ENCODE measurements around the gene KLF6. TPM values are rescaled to one million over a fixed set of nuclear protein-coding genes. Genes with fewer than 3 reads are reported as not detected.

The KLF6 gene
- total and polyA plus RNA-seq, 2 experiments from 2014 or later: 19.6 to 35.4 TPM

DNA sequence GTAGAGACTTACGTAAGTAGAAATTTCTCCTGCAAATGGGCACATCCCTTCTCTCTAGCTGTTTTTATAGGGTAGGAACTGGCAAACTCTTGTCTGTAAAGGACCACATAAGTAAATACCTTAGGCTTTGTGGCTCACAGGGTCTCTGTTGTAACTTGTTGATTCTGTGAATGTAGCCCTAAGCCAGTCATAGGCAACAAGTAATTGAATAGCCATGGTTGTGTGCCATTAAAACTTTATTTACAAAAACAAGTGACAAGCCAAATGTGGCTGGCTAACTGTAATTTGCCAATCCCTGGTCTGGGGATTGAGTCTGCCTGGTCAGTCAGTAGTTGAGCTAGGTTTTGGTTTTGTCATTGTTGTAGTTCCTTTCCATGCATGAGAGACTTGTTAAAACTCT is 5.3 kb upstream of the KLF6 start:
- H3K27ac Mint-ChIP-seq: no peak overlapping the region
- H3K36me3 ChIP-seq (ENCODE audit: insufficient read depth): no peaks in the 10 kb centered on the region
- H4K20me1 ChIP-seq (replicated peaks; ENCODE audit: insufficient read depth): no peaks in the 10 kb centered on the region
- no peak overlapping the region for H3K4me3 Mint-ChIP-seq
- 0 out of 2 replicates have a peak, but pooled peaks cover 5% of the 10 kb centered on the region for H3K27me3 ChIP-seq (ENCODE audit: insufficient read depth)
- no peaks in the 10 kb centered on the region for H3K9me2 ChIP-seq (ENCODE audit: insufficient read depth)
- no peak overlapping the region for H3K4me3 ChIP-seq
- H3K4me1 Mint-ChIP-seq: peaks cover 25% of the 10 kb centered on the region
- peaks cover 16% of the 10 kb centered on the region for H3K4me1 ChIP-seq (ENCODE audit: insufficient read depth)
- H2AFZ ChIP-seq: no peak overlapping the region
- H3K27me3 Mint-ChIP-seq (ENCODE audit: insufficient read depth, low read depth, poor library complexity): peaks cover 11% of the 10 kb centered on the region
- ATAC-seq (no peak), DNase-seq (ENCODE audit: low spot score) (no peak)
- no peaks in the 10 kb centered on the region for H3K79me2 ChIP-seq (replicated peaks; ENCODE audit: insufficient read depth)
- TF ChIP-seq STAT1 (IDR thresholded peaks at IDR 0.05; ENCODE audit: unreplicated experiment) (no peak), ZNF114 (CRISPR knock-in tag; IDR thresholded peaks at IDR 0.05) (no peak), CREB1 (CRISPR knock-in tag; IDR thresholded peaks at IDR 0.05; ENCODE audit: low read depth) (no peak), POLR2AphosphoS5 (IDR thresholded peaks at IDR 0.05; ENCODE audit: low read depth) (no peak), EZH2phosphoT487 (IDR thresholded peaks at IDR 0.05; ENCODE audit: unreplicated experiment) (no peak), REST (IDR thresholded peaks at IDR 0.05; ENCODE audit: unreplicated experiment) (no peak), EZH2 (IDR thresholded peaks at IDR 0.05; ENCODE audit: low read depth, unreplicated experiment) (no peak), JUNB (IDR thresholded peaks at IDR 0.05; ENCODE audit: unreplicated experiment) (no peak), ZNF331 (CRISPR knock-in tag; IDR thresholded peaks at IDR 0.05; ENCODE audit: low read depth) (no peak), CTCF (conservative IDR thresholded peaks at IDR 0.05; ENCODE audit: low read depth in 2 of 2) (no peak), NANOG (IDR thresholded peaks at IDR 0.05; ENCODE audit: borderline replicate concordance) (no peak), ETS1 (IDR thresholded peaks at IDR 0.05) (no peak)
- TF ChIP-seq, protein P1, sequence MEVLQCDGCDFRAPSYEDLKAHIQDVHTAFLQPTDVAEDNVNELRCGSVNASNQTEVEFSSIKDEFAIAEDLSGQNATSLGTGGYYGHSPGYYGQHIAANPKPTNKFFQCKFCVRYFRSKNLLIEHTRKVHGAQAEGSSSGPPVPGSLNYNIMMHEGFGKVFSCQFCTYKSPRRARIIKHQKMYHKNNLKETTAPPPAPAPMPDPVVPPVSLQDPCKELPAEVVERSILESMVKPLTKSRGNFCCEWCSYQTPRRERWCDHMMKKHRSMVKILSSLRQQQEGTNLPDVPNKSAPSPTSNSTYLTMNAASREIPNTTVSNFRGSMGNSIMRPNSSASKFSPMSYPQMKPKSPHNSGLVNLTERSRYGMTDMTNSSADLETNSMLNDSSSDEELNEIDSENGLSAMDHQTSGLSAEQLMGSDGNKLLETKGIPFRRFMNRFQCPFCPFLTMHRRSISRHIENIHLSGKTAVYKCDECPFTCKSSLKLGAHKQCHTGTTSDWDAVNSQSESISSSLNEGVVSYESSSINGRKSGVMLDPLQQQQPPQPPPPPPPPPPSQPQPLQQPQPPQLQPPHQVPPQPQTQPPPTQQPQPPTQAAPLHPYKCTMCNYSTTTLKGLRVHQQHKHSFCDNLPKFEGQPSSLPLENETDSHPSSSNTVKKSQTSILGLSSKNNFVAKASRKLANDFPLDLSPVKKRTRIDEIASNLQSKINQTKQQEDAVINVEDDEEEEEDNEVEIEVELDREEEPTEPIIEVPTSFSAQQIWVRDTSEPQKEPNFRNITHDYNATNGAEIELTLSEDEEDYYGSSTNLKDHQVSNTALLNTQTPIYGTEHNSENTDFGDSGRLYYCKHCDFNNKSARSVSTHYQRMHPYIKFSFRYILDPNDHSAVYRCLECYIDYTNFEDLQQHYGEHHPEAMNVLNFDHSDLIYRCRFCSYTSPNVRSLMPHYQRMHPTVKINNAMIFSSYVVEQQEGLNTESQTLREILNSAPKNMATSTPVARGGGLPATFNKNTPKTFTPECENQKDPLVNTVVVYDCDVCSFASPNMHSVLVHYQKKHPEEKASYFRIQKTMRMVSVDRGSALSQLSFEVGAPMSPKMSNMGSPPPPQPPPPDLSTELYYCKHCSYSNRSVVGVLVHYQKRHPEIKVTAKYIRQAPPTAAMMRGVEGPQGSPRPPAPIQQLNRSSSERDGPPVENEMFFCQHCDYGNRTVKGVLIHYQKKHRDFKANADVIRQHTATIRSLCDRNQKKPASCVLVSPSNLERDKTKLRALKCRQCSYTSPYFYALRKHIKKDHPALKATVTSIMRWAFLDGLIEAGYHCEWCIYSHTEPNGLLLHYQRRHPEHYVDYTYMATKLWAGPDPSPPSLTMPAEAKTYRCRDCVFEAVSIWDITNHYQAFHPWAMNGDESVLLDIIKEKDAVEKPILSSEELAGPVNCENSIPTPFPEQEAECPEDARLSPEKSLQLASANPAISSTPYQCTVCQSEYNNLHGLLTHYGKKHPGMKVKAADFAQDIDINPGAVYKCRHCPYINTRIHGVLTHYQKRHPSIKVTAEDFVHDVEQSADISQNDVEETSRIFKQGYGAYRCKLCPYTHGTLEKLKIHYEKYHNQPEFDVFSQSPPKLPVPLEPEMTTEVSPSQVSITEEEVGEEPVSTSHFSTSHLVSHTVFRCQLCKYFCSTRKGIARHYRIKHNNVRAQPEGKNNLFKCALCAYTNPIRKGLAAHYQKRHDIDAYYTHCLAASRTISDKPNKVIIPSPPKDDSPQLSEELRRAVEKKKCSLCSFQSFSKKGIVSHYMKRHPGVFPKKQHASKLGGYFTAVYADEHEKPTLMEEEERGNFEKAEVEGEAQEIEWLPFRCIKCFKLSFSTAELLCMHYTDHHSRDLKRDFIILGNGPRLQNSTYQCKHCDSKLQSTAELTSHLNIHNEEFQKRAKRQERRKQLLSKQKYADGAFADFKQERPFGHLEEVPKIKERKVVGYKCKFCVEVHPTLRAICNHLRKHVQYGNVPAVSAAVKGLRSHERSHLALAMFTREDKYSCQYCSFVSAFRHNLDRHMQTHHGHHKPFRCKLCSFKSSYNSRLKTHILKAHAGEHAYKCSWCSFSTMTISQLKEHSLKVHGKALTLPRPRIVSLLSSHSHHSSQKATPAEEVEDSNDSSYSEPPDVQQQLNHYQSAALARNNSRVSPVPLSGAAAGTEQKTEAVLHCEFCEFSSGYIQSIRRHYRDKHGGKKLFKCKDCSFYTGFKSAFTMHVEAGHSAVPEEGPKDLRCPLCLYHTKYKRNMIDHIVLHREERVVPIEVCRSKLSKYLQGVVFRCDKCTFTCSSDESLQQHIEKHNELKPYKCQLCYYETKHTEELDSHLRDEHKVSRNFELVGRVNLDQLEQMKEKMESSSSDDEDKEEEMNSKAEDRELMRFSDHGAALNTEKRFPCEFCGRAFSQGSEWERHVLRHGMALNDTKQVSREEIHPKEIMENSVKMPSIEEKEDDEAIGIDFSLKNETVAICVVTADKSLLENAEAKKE (CRISPR knock-in tag; IDR thresholded peaks at IDR 0.05): no peak
- no peak overlapping the region for H3K27ac ChIP-seq (ENCODE audit: low read depth)
- H3K36me3 Mint-ChIP-seq (ENCODE audit: low read depth): no peaks in the 10 kb centered on the region; the same call in 2 of the 3 replicates
- no peak overlapping the region for H3K4me2 ChIP-seq
- no peaks in the 10 kb centered on the region for H3F3A ChIP-seq (replicated peaks; ENCODE audit: low read depth)
- peaks cover 12% of the 10 kb centered on the region for H3K9me3 Mint-ChIP-seq
